Stomach (tissue), 9 donors: ENCODE measurements around the gene RUNX1. TPM values are rescaled to one million over a fixed set of nuclear protein-coding genes. Genes with fewer than 3 reads are reported as not detected.
A peak's percentile ranks its signal among the peaks of the same experiment; 100 is the strongest.

Experiments used
- DNase-seq, 2 donors: peaks; one replicate each; pipeline versions ENCODE4 v3.0.0 to v3.0.0-alpha.2; 2013 to 2019
- H3K27ac ChIP-seq, 5 donors: fragments of 200-600 bp in 4 of 5; sonication (generic) in 4 of 5; one replicate each; pipeline ENCODE4 v1.5.1; 2013 to 2019; ENCODE audit warnings: mild to moderate bottlenecking in 1 of 5, moderate library complexity in 1 of 5
- H3K27me3 ChIP-seq, 3 donors: fragments of 200-600 bp; sonication (generic); one replicate each; pipeline ENCODE4 v1.5.1; 2017 to 2019; ENCODE audit warnings: mixed run types in 1 of 3
- H3K36me3 ChIP-seq, 4 donors: fragments of 200-600 bp; sonication (generic); 1 replicate in 3 of 4; 2 replicates in 1 of 4; pipeline ENCODE4 v1.5.1; 2016 to 2019
- H3K4me1 ChIP-seq, 4 donors: fragments of 200-600 bp; sonication (generic); one replicate each; pipeline ENCODE4 v1.5.1; 2016 to 2019
- H3K4me3 ChIP-seq, 4 donors: fragments of 200-600 bp; sonication (generic) in 3 of 4; one replicate each; pipeline ENCODE4 v1.5.1; 2016 to 2019; ENCODE audit warnings: mild to moderate bottlenecking in 1 of 4
- H3K9me3 ChIP-seq, 4 donors: fragments of 200-600 bp; sonication (generic); one replicate each; pipeline ENCODE4 v1.5.1; 2016 to 2019
- EP300 ChIP-seq: sonication (generic); formaldehyde crosslinking; IDR thresholded peaks from one replicate; pipeline ENCODE4 v1.6.1; 2017; ENCODE audit warnings: antibody characterized with exemption
- POLR2A ChIP-seq, 4 donors: fragments of 450-650 bp; IDR thresholded peaks; one replicate each; pipeline ENCODE4 v1.6.1; 2016; ENCODE audit warnings: antibody characterized with exemption in 4 of 4, control low read depth in 2 of 4, mild to moderate bottlenecking in 1 of 4, moderate library complexity in 1 of 4
- POLR2AphosphoS5 ChIP-seq, 3 donors: sonication (generic); formaldehyde crosslinking; IDR thresholded peaks; one replicate each; pipeline ENCODE4 v1.6.1; 2016; ENCODE audit warnings: antibody characterized with exemption in 3 of 3
- WGBS, 5 donors: extraction: QIAGEN DNeasy Blood & Tissue Kit in 3 of 5; methylation state at CpG; one replicate each; pipeline versions ENCODE4 v1.1.5 to v1.1.7; 2013 to 2018; 5-methylcytosine and 5-hydroxymethylcytosine counted together
- intact Hi-C: fragments of 100-400 bp; cut with DNase I; formaldehyde crosslinking; loops from one replicate; pipeline ENCODE4 v1.15.1; 2023; ENCODE audit warnings: low total_unique reads
- polyA plus RNA-seq, 3 donors: library from polyadenylated mRNA; stranded (reverse); fragments of 200-250 nt; gene quantifications; one replicate each; pipeline ENCODE4 v1.2.3, GENCODE V29; 2013
- total RNA-seq, 5 donors: library from RNA; depleted of rRNA; stranded (reverse); fragments of >200 nt; gene quantifications; one replicate each; pipeline versions ENCODE4 v1.1.0 to v1.2.3, GENCODE V29; 2014 to 2016
- TF ChIP-seq, protein P1 (sequence below), 7 experiments: fragments of 450-650 bp in 4 of 7; fragments of 200-600 bp in 3 of 7; sonication (generic) in 3 of 7; IDR thresholded peaks; one replicate each; pipeline ENCODE4 v1.5.1; 2016 to 2019; ENCODE audit warnings: antibody characterized with exemption in 7 of 7, control low read depth in 2 of 7, mild to moderate bottlenecking in 1 of 7
- donor health status: healthy with polysubstance abuse.
- donor health status: Bipolar disorder and iron deficiency.
- donor health status: healthy.

RUNX1 gene
- total and polyA plus RNA-seq, 8 donors, result 8.0 to 213 (median 40.0) TPM

DNA sequence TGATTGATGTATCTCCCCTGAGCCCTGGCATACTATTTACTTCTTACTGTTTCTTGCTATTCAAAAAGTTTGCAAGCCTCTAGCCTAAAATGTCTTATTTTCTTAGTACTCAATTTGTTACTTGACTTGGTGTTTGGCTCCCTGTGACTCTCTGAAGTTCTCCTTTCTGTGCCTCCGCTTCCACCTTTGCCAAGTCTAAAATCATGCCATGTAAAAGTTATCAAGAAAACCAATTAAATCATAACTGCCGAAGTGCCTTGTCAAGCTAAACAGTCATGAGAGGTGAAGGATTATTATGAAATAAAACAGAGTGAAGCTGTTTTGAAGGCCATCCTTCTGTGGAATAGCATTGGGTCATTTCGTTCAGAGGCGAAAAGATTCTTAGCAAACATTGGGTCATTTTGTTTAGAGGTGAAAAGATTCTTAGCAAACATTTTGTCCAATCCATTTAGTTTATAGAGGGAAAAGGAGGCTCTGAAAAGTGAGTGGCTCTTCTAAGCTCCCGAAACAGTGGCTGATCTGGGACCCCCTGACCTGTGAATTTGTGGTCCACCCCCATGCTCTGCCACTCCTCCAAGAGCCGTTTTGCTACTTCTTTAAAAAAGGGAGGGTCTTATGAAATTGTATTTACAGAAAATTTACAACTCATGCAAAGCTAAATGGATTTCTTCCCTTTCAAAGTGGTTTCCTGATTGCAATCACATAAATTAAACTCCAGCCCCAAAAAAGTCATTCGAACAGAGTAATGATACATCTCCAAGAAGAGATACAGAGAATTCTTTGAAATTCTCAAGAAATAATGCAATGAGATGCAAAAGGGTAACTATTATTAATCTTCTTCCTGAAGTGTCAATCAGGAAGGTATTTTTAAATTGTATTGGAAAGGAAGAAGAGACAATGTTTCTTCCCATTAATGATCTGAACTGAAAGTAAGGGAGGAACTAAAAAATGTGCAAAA lies 141.4 kb downstream of the RUNX1 start:
- no peak overlapping the region for H3K4me3 ChIP-seq
- 63 to 77% (median 73%) methylated on average over 7 of the region's 7 CpGs for WGBS, 5 donors

DNA sequence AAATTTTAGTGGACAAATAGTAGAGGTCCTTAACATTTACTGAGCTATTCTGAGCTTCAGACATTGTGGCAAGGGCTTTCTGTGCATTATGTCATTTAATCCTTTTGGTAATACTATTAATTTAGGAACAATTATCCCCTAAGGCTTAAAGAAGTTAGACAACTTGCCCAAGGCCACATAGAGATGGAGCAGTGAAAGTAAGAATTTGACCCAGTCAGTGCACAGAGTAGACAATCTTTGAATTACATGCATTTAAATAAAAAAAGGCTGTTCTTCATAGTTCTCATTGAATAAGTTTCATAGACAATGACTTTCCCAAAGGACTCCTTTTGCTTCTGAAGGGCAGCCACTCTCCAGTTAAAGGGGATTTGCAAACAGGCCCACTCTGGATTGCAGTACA lies 142.7 kb downstream of the RUNX1 start:
- no peak for TF ChIP-seq POLR2AphosphoS5 (IDR thresholded peaks at IDR 0.05)
- no peak for TF ChIP-seq POLR2A (IDR thresholded peaks at IDR 0.05)
- TF ChIP-seq, protein P1, sequence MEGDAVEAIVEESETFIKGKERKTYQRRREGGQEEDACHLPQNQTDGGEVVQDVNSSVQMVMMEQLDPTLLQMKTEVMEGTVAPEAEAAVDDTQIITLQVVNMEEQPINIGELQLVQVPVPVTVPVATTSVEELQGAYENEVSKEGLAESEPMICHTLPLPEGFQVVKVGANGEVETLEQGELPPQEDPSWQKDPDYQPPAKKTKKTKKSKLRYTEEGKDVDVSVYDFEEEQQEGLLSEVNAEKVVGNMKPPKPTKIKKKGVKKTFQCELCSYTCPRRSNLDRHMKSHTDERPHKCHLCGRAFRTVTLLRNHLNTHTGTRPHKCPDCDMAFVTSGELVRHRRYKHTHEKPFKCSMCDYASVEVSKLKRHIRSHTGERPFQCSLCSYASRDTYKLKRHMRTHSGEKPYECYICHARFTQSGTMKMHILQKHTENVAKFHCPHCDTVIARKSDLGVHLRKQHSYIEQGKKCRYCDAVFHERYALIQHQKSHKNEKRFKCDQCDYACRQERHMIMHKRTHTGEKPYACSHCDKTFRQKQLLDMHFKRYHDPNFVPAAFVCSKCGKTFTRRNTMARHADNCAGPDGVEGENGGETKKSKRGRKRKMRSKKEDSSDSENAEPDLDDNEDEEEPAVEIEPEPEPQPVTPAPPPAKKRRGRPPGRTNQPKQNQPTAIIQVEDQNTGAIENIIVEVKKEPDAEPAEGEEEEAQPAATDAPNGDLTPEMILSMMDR (IDR thresholded peaks at IDR 0.05), result no peak
- TF ChIP-seq EP300, result no peak

More for the DNA sequence above, 141.4 kb downstream of the RUNX1 start:
- peaks cover 0 to 24% (median 0%) of the 10 kb centered on the region in 4 donors for H3K4me1 ChIP-seq
- no peaks in the 10 kb centered on the region for H3K9me3 ChIP-seq
- TF ChIP-seq POLR2AphosphoS5 (IDR thresholded peaks at IDR 0.05) (no peak), EP300 (no peak), POLR2A (IDR thresholded peaks at IDR 0.05) (no peak)
- TF ChIP-seq, protein P1 (IDR thresholded peaks at IDR 0.05), result no peak
- DNase-seq, result no peak
- H3K27me3 ChIP-seq, result no peaks in the 10 kb centered on the region
- H3K27ac ChIP-seq, result peak overlapping the region in 2 of 5 donors; percentile 3 to 17
- H3K36me3 ChIP-seq, result no peaks in the 10 kb centered on the region
- intact Hi-C loops, result no loop called here

DNA sequence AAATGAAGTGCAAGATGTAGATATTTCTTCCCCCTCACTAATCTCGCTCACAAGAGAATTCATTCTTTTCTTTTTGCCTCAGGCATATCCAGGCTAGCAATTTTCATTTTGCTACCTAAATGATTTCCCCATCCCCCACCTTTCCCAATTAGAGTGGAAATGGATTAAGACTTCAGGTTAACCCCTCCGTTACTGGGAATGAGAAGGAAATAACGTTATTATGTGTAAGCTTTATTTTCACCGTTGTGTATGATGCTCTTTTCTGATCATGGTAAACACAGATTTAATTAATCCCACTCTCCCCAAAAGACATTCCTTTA lies 143.9 kb downstream of the RUNX1 start:
- TF ChIP-seq, protein P1 (IDR thresholded peaks at IDR 0.05), result no peak
- no peak for TF ChIP-seq POLR2AphosphoS5 (IDR thresholded peaks at IDR 0.05)
- no peak for TF ChIP-seq EP300
- no peak for TF ChIP-seq POLR2A (IDR thresholded peaks at IDR 0.05)
- 79 to 94% (median 82%) methylated on average over 4 of the region's 4 CpGs for WGBS, 5 donors

More for the DNA sequence above, 142.7 kb downstream of the RUNX1 start:
- no peaks in the 10 kb centered on the region for H3K9me3 ChIP-seq
- H3K4me3 ChIP-seq, result no peak overlapping the region
- H3K4me1 ChIP-seq, result peaks cover 0 to 24% (median 0%) of the 10 kb centered on the region in 4 donors
- H3K27ac ChIP-seq, result no peak overlapping the region
- intact Hi-C loops, result no loop called here
- DNase-seq, result no peak
- H3K27me3 ChIP-seq, result no peaks in the 10 kb centered on the region
- no peaks in the 10 kb centered on the region for H3K36me3 ChIP-seq

DNA sequence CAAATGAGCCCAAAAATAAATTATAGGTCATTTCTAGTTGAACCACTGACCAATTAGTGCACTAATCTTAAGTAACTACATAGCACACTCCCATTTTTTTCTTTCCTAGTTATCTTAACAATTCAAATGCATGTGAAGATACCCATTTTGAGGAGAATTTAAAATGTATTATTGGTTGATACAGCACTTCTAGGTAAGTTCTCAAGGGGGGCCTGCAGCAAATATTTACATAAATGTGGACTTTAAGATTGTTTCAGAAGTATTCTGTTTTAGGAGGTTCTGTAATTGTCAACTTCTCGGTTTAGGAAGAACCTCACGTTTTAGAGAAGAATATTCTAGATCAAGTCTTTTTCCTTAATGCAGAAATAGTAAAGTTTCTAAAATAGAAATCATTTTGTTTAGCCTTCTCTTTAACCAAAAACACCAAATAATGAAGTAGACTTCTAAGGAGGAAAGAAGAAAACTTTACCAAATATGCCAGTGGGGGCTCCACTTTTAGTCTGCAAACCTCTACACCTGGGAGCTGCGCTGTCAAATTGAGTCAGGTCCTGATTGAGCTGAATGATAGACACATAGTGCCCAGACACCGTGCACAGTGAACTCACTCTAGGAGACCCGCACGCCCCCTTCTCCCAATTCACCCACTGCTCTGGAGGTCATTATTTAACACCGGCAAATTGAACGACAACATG lies 144.4 kb downstream of the RUNX1 start:
- Histone ChIP-seq H3K4me1 (peaks cover 0 to 13% (median 0%) of the 10 kb centered on the region in 4 donors), H3K9me3 (no peaks in the 10 kb centered on the region), H3K27me3 (no peaks in the 10 kb centered on the region), H3K27ac (no peak overlapping the region), H3K4me3 (no peak overlapping the region), H3K36me3 (no peaks in the 10 kb centered on the region)
- intact Hi-C loops, result no loop called here
- no peak for DNase-seq
- WGBS, 5 donors, result 75 to 89% (median 84%) methylated on average over 8 of the region's 8 CpGs
- TF ChIP-seq EP300 (no peak), POLR2AphosphoS5 (IDR thresholded peaks at IDR 0.05) (no peak), POLR2A (IDR thresholded peaks at IDR 0.05) (no peak)
- TF ChIP-seq, protein P1 (IDR thresholded peaks at IDR 0.05), result no peak

More for the DNA sequence above, 143.9 kb downstream of the RUNX1 start:
- H3K27me3 ChIP-seq, result no peaks in the 10 kb centered on the region
- intact Hi-C loops, result no loop called here
- no peaks in the 10 kb centered on the region for H3K36me3 ChIP-seq
- H3K4me3 ChIP-seq, result no peak overlapping the region
- DNase-seq, result no peak
- H3K9me3 ChIP-seq, result no peaks in the 10 kb centered on the region
- no peak overlapping the region for H3K27ac ChIP-seq
- H3K4me1 ChIP-seq, result peaks cover 0 to 18% (median 0%) of the 10 kb centered on the region in 4 donors
